Stimulated activated CD4-positive, alpha-beta T cell treated with anti-CD3 and anti-CD28 coated beads, TNF-alpha, amount 100 ng/mL, for 4 hours (primary cell): ENCODE measurements around the gene PNMA1.

Experiments used
- DNase-seq, 3 experiments: peaks; one replicate each; pipeline ENCODE4 v3.0.0-alpha.2; 2020; ENCODE audit warnings: low read depth in 3 of 3

PNMA1 gene, protein sequence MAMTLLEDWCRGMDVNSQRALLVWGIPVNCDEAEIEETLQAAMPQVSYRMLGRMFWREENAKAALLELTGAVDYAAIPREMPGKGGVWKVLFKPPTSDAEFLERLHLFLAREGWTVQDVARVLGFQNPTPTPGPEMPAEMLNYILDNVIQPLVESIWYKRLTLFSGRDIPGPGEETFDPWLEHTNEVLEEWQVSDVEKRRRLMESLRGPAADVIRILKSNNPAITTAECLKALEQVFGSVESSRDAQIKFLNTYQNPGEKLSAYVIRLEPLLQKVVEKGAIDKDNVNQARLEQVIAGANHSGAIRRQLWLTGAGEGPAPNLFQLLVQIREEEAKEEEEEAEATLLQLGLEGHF

GRCh38 chr14:73713803-73714655 lies at the start of gene PNMA1:
PNMA1 (minus strand) TSS chr14:73714384; CDS start chr14:73713639, 745 bp downstream.
- DNase-seq, result peak; percentile 75 to 77 (median 76)

- DNase-seq, result no peak
Observed at GRCh38 chr14:73763396-73763795, 49.2 kb upstream of the PNMA1 start.

- DNase-seq, result no peak
Observed at GRCh38 chr14:73762375-73762822, 48.2 kb upstream of the PNMA1 start.

GRCh38 chr14:73761618-73762355 lies 47.6 kb upstream of the PNMA1 start:
- DNase-seq, result no peak

DNA sequence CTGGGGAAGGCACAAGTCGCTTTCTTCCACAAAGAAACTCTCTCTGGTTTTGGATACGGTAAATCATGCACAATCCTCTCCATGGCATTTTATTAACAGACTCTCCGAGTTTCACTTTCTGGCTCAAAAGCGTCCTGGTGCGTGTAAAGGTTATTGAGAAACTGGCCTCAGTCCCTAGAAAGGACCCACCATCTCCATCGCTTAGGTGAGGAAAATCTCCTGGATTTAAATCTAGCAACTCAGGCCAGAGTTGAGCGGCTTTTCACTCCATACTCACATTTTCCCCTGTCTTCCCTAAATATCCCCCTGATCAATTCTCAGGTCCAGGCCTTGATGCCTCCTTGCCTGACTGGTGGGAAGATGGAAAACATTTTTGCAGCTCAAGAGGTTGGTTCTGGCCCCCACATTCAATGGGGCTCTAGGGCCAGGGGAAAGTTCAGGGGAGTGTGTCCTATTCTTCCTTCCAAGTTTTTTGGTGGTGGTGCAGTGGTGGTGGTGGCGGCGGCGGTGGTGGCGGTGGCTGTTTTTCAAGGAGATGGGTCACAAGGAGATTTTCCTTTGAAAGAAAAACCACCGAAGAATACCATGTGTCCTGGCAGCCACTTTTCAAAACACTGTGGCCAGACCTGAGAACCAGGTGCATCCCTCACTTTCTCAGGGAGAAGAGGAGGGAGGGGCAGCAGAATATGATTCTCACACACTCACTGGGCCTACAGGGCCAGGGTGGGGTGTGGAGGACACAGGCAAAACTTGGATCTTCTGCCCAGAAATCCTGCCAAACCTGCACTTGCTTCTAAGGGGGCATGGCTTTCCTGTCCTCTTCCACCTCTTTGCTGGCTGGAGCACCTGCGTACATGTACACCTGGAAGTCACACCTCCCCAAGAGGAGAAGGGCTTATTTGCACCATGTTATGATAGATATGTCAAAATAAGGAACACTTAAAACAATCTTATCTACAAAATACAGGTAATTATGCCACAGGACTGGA lies 46.7 kb upstream of the PNMA1 start:
- no peak for DNase-seq

DNA sequence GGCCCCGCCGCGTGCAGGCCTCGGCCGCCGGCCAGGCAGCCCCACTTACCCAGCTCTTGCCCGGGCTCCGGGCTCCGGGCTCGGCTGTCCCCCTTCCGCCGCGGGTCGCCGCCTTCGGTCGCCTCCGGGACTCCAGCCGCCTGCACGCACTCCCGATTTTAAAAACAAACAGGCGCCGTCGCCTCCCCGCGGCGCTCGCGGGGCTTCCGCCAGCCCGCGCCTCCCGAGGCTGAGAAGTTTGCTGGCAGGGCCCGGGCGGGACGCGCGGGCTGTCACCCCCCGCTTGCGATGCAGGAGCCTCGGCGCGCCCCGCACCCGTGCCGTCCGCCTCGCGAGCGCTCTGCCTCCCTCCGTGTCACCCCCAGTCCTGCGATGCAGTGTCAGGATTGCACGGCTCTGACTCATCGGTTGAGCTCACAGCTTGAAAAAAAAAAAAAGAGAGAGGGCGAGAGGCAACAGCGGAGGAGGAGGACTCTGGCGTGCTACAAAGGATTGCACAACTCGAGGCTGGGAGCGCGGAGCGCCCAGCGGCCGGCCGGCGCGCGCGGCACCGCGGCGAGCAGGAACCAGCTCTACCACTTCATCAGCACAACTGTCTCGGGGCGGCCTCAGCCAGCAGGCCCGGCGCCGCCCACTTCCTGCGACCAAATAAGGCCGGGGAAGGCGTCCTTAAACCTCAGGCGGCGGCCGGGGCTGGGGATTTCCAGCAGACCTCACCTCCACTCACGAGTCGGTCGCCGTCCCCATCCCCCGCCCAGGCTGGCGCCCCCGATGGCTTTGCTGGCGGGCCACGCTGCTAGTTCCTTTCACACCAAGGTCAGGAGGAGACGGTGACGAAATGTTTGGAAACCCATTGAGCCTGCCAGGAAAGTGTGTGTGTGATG lies 45.8 kb upstream of the PNMA1 start:
- peak; percentile 89 to 96 (median 93) for DNase-seq

DNA sequence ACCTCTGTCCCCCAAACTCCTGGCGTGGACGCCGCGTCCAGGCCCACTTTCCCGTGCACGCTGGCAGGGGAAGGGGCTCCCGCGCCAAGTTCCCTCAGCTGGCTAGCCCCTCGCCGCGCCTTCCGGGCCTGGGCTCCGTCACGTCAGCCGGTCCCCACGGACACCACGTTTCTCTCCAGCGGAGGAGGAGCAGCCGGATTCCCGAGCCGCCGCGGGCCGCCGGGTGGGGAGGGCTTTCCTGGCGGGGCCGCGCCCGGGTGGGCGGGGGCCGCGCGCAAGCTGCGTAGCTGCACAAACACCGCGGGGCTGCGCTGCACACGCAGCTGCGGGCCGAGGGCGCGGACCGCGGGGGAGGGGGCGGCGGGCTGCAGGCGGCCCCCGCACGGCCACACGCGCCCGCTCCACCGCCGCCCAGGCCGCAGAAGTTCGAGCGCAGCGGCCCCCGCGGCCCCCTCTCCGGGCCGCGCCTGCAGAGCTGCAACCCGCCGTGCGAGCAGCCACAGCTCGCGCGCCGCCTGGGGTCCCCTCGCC lies 45.1 kb upstream of the PNMA1 start:
- DNase-seq, result no peak

DNA sequence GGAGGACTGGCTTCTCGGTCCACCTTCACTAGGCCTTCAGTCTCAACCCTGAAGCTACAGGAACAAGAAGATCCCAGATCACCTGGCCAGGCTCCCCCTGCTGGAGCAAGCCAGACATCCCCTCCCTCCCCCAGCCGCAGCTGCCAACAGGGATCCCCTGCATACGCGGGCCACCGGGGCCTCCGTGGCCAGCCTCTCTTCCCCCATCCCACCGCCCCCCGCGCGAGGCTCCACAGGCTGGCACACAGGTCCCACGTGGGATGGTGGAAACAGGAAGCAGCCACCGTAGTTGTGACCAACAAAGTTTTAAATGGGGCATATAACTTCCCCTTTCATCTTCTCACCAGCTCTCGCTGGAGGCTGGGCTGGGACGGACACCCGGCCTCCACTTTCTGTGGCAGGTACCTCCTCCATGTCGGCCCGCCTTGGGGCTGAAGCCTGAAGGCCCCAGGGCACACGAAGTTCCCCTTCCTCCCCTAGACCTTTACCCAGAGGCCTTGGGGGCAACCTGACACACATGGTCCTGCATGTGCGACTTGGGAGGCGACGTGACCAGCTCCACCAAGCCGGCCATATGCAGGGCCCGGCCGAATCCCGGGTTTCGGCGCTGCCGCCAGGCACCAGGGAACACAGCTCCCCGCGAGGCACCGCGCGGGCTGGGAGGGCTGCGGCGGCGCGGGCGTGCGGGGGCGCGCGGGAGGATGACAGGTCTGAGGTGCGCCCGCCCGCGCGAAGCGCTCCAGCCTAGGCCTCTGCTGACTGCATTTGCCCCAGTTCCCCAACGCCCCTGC lies 44.4 kb upstream of the PNMA1 start:
- peak in 2 of 3 experiments; percentile 59 to 65 for DNase-seq

- no peak for DNase-seq
Observed at GRCh38 chr14:73757876-73758391, 43.8 kb upstream of the PNMA1 start.

DNA sequence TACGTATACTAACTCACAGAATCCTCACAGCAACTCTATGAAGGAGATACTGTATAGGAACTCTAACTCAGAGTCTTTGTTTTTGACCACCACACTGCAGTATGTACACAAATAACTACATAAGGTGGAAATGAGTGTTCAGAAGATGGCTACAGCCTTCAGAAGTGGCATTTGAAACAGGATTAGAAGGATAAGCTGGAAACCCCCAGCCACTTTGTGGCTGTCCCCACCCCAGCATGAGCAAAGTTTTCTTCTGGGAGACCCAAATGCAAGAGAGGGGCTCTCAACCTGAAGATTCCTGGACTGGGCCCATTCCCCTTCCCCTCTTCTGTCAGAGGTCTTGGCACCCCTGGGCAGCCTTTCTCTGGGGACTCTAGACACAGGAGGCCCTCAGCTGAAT lies 43.2 kb upstream of the PNMA1 start:
- no peak for DNase-seq

- no peak for DNase-seq
Observed at GRCh38 chr14:73755434-73756014, 41.3 kb upstream of the PNMA1 start.

DNA sequence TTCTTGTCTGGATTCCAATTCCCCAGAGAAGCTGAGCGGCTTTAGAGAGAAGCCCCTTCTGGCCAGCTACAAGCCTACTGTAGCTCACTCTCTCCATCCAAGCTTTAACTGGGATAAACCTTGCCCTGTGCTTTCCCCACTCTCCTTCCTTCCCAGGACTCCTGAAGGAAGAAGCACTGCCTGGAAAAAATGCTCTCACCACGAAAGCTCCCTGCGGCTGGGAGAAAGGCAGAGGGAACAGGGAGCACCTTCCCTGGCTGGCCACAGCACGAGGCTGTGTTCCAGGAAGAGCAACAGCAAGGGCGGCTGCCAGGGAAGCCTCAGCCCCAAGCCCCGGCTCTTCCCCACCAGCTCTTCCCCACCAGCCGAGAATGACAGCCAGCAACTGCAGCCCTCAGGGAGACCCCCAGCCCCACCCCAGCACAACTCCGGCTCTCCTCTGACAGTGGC lies 40.8 kb upstream of the PNMA1 start:
- no peak for DNase-seq

DNA sequence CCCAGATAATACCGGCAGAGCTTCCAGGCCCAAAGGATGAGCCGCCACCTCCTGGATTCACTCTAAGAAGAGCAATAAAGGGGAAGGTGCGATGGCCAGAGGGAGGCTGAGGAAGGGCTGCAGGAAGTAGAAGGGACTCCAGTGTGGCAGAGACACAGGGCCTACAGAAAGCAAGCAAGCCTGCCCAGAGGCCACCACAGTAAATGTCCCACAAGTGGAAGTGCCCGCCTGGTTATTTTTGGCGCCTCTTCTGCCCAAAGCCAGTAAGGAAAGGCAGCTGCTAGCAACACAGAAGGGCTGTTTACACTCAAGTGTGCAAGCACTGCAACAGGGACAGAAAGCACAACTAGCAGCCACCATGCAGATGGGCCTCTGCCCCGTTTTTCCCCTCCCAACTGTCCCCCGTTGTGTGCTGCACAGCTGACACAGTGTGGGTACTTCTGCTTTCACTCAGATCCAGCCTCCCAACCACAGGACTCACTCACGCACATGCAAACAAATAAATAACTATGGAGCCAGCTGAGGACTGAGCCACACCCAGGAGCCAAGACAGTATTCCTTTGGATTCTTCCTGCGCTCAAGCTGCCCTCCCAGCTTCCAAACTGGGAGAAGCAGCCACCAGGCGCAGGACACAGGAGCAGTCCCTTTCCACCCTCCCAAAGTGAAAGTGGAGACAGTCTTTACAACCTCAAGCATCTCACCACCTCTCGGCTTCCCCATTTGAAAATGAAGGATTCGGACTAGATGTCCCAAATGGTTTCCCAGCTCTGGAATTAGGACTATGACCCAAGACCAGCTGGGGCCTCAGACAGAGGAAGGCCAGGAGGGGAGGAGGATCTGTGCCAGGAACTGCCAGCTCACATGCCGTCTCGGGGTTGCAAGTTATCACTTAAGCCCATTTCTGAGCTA lies 40.0 kb upstream of the PNMA1 start:
- DNase-seq, result no peak

- DNase-seq, result no peak
Observed at GRCh38 chr14:73753124-73753886, 39.1 kb upstream of the PNMA1 start.

- no peak for DNase-seq
Observed at GRCh38 chr14:73752297-73752992, 38.3 kb upstream of the PNMA1 start.
